Subcutaneous adipose tissue (tissue), 4 donors: Measurements from ENCODE around the gene TMEM222. TPM values are rescaled to one million over a fixed set of nuclear protein-coding genes. Genes with fewer than 3 reads are reported as not detected.

ENCODE experiments used
- total RNA-seq, 4 donors: library from RNA; depleted of rRNA; stranded (reverse); fragments of >200 nt; gene quantifications; one replicate each; pipeline ENCODE4 v1.1.0, GENCODE V29; 2016
- TF ChIP-seq, protein P1 (sequence below): fragments of 450-650 bp; IDR thresholded peaks from one replicate; pipeline ENCODE4 v1.5.1; 2016; ENCODE audit warnings: low read depth, mild to moderate bottlenecking, control low read depth, antibody characterized with exemption, moderate library complexity

Gene TMEM222
- total RNA-seq, 4 donors from 2014 or later, result 15.9 to 23.7 (median 18.9) TPM

DNA sequence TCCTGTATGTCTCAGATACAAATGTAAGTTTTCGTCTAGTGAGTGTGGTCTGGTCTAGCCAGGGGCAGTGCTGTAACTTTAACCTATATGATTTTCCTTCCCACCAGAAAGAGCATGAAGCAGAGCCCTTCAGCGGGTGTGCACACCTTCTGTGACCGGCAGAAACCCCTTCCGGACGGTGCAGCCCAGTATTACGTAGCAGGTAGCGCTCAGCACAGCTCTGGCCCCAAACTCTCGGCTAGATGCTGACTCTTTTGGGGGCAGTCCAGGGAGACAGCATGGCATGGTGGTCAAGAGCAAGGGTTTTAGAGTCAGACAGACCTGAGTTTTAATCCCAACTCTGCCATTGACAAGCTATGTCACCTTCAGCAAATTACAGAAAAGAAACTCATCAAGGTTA, 28.0 kb upstream of the TMEM222 start:
- TF ChIP-seq, protein P1, sequence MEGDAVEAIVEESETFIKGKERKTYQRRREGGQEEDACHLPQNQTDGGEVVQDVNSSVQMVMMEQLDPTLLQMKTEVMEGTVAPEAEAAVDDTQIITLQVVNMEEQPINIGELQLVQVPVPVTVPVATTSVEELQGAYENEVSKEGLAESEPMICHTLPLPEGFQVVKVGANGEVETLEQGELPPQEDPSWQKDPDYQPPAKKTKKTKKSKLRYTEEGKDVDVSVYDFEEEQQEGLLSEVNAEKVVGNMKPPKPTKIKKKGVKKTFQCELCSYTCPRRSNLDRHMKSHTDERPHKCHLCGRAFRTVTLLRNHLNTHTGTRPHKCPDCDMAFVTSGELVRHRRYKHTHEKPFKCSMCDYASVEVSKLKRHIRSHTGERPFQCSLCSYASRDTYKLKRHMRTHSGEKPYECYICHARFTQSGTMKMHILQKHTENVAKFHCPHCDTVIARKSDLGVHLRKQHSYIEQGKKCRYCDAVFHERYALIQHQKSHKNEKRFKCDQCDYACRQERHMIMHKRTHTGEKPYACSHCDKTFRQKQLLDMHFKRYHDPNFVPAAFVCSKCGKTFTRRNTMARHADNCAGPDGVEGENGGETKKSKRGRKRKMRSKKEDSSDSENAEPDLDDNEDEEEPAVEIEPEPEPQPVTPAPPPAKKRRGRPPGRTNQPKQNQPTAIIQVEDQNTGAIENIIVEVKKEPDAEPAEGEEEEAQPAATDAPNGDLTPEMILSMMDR, result no peak

DNA sequence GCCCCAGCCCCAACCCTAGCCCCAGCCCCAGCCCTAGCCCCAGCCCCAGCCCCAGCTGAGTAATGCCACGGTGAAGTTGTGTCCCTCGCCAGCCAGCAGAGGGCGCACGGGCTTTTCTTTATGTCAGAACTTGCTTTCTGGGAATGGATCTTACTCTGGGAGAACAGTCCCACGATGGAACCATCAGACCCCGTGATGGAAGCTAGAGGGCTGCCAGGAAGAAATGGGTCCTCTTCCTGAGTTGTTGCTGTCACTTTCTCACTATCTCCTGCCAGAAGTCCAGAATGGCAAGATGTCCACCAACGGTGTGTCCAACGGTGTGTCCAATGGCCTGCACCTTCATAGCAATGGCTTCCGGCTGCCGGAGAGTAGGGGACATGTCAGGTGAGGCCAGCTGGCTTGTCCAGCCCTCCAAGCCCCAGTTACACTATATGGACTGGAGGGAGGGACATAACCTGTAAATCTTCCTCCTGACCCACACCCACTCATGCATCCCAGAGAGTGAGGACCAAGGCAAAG, 25.1 kb upstream of the TMEM222 start:
- TF ChIP-seq, protein P1, result no peak

DNA sequence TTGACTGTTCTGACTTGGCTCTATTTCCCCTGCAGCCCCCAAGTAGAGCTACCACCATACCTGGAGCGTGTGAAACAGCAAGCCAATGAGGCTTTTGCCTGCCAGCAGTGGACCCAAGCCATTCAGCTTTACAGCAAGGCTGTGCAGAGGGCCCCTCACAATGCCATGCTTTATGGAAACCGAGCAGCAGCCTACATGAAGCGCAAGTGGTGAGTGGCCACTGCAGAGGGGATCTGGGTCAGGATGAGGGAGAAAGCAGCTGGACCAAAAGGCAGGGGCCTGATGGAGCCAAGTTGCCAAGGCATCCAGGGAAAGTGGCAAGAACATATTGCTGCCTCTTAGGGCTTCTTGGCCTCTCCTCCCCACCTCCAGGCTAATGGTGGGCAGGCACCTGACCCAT, 24.1 kb upstream of the TMEM222 start:
- TF ChIP-seq, protein P1, result no peak

DNA sequence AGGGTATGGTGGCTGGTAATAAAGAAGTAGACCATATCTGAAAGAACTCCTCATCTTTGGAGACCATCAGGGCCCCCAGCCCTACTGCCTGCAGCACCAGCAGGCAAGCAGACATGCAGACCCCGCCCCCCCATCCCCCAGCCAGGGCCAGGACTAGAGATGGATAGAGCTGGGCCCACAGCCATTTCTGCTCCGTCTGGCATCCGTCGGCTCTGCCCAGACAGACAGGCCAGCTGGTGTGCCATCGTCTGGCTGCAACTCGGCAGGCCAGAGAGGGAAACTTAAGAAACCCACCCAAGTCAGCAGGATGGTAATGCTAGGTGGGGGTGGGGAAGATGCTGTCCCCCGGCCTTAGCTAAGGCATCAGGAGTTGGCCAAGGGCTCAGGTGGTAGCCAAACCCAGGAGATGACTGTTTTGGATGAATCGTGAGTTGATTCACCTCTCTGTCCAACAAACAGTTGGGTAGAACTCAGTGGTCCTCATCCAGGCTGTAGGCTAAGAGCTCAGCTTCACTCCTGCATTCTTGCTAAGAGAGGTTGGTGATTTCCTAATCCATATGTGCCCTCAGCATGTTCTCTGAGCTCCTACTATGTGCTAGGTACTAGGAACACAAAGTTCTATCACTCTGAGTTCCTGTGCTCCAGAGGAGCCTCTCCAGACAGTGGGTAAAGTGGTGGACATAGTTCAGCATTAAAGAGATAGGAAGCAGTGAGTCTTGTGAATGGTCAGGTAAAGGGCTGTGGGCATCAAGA, 23.2 kb upstream of the TMEM222 start:
- TF ChIP-seq, protein P1, result no peak

DNA sequence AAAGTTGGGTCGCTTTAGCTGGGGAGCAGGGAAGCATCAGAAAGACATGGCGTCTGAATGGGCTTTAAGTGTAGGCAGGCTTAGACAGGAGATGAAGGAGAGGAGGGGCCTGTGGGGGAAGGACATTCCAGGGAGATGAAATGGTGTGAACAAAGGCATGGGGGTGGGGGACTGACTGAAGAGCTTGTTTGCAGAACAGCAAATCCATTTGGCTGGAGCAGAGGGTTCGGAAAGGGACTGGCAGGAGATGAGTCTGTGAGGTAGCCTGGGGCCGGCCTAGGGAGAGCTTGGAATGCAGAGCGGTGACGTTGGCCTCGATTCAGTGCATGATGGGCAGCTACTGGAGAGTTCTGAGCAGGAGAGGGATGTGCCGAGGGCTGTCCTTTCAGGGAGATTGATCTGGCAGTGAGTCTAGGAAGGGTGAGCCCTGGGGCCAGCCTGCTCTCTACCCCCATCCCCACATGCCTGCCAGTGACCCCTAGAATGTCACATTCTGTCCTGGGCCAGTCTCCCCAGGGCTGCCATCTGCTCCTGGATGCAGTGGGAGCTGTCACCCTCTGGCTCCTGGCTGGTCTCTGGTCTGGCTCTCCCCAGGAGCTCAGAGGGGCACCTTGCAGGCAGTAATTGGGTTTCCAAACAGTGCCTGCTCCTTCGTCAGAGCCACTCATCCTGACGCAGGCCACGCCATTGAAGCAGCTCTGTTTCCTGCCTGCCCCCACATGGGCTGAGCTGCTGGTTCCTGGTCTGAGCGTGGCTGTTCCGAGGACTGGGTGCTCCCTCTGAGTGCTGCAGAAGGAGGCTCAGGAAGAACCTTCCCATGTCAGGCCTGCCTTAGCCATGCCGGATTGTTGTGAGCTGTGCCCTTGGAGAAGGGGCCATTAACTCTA, 22.3 kb upstream of the TMEM222 start:
- TF ChIP-seq, protein P1, result no peak

DNA sequence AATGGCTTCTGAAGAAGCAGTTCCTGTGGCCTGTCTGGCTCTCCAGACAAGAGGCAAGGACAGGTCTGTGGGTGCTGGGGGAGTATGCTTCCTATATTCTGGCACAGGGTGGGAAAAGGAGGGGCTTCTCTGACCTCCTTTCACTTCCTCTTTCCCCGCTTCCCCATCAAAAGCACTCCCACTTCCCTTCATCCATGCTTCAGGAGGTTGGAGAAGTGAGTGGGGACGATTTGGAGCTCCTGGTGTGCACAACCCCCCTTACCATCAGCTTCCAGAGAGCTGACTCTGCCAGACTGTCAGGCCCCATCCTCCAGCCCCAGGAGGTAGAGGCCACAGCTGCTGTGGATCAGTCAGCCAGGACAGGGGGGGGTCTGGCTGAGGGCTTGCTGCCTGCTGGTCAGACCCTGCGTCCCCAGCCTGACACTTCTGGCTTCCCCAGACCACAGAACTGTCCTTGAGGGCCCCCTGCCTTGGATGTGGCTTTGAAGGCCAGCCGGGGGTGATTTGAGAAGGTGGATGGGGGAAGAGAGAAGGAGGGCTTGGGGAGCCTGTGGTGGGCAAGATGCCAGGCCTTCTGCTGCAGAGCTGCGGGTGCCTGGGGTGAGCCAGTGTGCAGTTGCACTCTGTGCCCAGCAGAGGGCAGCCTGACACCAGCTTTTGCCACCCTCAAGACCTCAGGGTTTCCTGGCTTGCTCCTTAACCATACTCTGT, 21.5 kb upstream of the TMEM222 start:
- TF ChIP-seq, protein P1, result no peak
